Left colon (tissue), 2 donors: ENCODE results near the gene FJX1. TPM values are rescaled to one million over a fixed set of nuclear protein-coding genes. Genes with fewer than 3 reads are reported as not detected.

Experiments used
- ATAC-seq: fragments of 200-7000 bp; cut with Tn5 transposase; one replicate; pipeline ENCODE4 v1.9.1; 2020; ENCODE audit warnings: mild to moderate bottlenecking, moderate library complexity
- DNase-seq, 2 donors: peaks; one replicate each; pipeline ENCODE4 v3.0.0-alpha.2; 2020
- intact Hi-C, 2 donors: fragments of 100-400 bp; cut with DNase I in 1 of 2; cut with micrococcal nuclease in 1 of 2; formaldehyde crosslinking; loops; one replicate each; pipeline versions ENCODE4 v1.11.2 to v1.14.0; 2022; cut with DNase I, micrococcal nuclease
- long read RNA-seq: library from polyadenylated mRNA; unstranded; transcript quantifications from one replicate; pipeline ENCODE4 v2.0.0, GENCODE V29; 2021
- total RNA-seq, 2 donors: library from RNA; stranded (reverse); fragmentation: NEBNext Ultra II Directional; extraction: Animal tissue kit (Norgen Biotek cat#: 25700); gene quantifications; one replicate each; pipeline ENCODE4 v1.2.1, GENCODE V29; 2021
- donor health status: DM: no; HTN: no; CAD: no.
- donor health status: DM: yes; HTN: yes; CAD: no.

Gene FJX1, protein sequence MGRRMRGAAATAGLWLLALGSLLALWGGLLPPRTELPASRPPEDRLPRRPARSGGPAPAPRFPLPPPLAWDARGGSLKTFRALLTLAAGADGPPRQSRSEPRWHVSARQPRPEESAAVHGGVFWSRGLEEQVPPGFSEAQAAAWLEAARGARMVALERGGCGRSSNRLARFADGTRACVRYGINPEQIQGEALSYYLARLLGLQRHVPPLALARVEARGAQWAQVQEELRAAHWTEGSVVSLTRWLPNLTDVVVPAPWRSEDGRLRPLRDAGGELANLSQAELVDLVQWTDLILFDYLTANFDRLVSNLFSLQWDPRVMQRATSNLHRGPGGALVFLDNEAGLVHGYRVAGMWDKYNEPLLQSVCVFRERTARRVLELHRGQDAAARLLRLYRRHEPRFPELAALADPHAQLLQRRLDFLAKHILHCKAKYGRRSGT
- total RNA-seq: under 1 TPM in 1 of 2 donors, not detected in 1; 0.50 TPM
- long read RNA-seq, partial matches to known transcripts: 0 of 1 reads
- long read RNA-seq, other reads (novel, unspliced or antisense): 0 of 1 reads

DNA sequence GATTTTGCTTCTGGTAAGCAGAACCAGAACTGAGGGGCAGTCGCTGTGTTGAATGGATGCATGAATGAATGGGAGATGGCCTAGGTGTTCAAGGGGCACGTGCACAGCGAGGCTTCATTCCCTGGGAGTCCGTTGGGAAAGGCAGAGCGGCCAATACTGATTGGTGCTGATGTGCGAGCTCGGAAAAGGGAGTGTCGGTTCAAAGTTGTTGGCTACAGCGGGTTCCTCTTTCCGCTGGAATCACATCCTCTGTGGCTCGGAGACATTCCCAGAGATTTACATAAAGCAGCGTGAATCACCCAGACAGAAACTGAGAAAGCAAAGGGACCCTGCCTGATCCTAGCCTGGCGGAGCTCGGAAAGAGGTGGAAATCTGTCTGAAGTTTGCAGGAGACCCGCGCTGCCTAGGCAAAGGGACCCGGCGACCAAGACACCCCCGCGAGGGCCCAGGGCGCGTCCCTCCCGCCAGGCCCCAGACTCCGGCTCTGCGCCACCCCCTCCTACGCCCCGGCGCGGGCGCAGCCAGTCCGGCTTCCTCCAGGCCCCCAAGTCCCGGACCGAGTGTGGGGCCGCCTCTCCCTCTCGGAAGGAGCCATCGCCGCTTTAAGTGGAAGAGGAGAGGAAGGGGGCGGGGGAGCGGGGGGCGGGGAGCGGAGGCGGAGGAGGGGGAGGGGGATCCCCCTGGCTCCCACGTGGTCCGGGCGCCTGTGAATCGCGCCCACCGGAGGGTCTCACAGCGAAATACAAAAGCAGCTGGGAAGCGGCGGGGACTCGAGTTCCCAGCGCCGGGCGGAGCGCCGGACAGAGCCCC, at the start of gene FJX1:
TSS of gene FJX1 (plus strand) at position 774 of the 810 bp plus-strand sequence. CDS start 177 bp downstream, outside the sequence.
- DNase-seq: peak; percentile 23 to 28
- intact Hi-C loops: loop anchor here in 1 of 2 donors (5.0 to 10.0 kb wide), 3 partner anchors 204 to 649 kb away; no protein-coding TSS in a partner anchor
- peak; percentile 36 for ATAC-seq

DNA sequence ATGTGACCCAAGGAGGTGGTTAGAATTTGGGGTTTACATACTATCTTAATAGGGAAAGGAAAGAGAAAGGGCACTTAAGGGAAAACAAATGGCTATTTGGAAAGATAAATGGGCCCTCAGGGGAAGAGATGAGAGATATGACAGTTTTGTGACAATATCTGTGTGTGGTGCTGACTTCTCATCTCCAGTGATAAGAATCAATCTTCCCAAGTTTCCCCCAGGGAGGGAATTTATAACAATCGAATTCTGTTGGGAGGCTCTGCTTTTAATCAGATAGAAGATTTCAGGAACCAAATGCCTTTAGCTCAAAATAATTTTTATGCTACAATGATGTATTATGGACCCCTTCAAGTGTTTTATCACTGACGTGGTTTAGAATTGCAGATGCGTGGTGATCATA, 46.6 kb upstream of the FJX1 start:
- DNase-seq (no peak), ATAC-seq (no peak)
- intact Hi-C loops: no loop called here

DNA sequence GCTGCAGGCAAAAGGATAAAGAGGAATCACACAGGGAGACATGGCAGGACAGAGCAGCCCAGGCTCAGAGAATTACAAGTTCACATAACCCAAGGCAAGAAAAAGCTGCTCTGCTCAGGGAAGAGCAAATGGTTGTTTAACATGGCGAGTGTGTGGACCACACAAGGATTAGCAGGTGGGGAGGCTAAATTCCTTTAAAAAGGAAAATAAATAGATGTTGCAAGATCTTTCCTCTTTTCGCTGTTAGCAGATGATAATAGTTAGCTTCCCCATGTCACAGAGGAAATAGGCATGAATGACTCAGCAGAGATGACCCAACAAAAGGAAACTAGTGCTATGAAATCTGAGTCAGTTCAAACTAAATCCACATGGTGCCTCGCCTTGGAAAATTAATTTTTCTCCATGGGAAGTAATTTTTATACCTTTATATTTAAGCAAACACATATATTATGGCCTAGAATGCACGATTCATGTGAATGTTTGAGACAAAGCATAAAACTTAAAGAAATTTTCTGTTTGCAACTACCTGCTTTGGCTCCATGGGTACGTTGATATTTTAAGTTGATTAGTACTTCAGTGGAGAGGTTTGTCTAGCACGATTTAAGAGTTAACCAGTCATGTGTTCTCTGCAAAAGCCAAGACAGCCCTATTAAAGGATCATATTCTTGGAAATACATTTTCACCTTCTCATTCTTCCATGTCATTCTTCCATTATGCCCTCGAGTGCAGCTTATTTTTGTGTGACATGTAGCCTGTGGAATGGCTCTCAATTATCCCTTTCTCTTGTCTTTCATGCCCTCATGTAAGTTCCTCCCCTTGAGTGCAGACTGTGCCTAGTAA, 38.5 kb upstream of the FJX1 start:
- intact Hi-C loops: no loop called here
- DNase-seq (no peak), ATAC-seq (no peak)

DNA sequence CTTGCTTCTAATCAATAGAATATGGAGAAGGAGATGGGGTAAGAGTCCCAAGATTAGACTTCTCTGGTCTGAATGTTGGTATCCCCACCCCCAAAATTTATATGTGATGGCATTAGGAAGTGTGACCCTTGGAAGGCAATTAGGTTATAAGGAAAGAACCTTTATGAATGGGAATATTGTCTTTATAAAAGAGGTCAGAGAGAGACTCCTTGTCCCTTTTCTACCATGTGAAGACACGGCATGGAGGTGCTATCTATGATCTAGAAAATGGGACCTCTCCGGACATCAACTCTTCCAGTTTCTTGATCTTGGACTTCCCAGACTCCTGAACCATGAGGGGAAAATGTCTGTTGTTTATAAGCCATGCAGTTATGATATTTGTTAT, 37.9 kb upstream of the FJX1 start:
- DNase-seq (no peak), ATAC-seq (no peak)
- intact Hi-C loops: no loop called here

DNA sequence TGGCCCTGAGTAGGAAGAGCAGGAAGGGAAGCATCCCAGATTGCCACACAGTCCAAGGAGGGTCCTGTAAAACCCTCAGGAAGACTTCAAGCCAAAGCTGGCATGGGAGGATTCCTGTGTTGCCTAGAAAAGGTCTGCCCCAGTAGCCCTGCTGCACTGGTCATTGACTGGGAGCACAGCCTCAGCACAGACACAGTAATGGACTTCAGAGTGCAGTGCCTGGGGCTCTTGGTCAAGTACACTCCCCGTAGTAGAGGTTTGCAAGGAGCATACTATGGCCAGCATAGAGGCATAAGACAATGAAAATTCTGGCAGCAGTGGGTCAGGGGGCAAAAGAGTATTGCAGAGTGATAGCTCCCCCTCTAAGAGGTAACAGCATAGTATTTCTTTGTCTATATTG, 36.2 kb upstream of the FJX1 start:
- DNase-seq (no peak), ATAC-seq (no peak)
- intact Hi-C loops: no loop called here

DNA sequence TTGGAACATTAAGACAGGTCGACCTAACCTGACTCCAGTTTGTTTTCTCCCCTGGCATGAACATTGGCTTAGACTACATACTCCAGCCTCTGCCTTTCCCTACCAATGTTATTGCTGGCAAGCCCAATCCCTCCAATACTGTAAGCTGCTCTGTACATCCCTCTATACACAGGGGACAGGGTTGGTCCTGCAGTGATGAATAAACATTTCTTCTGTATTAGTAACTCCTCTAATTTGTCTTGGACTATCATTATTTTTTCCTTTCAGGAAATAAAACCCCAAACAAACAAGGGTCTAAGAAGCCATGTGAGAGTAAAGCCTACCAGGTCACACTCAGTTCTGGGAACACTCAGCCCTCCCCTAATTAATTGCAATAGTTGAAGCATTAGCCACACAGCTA, 35.1 kb upstream of the FJX1 start:
- intact Hi-C loops: no loop called here
- no peak for ATAC-seq
- no peak for DNase-seq

DNA sequence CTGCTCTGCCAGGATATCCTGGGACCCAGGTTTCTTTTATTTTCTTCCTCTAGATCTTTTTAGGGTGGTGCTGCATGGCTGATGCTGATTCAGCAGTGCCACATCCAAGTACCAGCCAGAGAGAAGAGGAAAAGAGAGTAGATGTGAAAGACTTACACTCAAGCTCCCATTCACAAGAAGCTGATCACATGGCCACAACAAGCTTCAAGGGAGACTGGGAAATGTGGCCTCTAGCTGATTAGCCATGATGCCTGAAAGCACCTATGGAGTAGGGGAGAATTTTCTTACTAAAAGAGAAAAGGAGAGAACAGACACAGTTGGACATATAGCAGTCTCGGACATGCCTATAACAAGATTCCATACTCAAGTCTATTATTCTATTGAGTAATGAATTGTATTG, 34.4 kb upstream of the FJX1 start:
- intact Hi-C loops: no loop called here
- ATAC-seq (no peak), DNase-seq (no peak)

DNA sequence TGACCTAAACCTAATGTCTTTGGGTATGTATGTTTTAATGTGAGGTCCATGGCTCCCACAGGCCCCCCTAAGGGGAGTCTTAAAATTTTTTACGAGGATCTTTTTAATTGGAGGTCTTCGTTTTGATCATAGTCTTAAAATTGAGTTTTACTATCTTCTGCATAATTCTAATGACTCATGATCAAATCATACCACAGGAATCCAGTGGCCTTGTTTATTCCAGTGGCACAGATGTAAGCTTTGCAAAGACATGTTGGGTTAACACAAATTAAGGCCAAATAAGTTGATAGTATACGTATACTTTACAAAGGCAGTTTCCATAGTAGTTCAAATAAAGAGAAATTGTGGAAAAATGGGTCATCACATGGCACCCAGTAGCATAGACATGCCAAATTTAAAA, 33.9 kb upstream of the FJX1 start:
- intact Hi-C loops: no loop called here
- ATAC-seq: no peak
- DNase-seq: no peak

DNA sequence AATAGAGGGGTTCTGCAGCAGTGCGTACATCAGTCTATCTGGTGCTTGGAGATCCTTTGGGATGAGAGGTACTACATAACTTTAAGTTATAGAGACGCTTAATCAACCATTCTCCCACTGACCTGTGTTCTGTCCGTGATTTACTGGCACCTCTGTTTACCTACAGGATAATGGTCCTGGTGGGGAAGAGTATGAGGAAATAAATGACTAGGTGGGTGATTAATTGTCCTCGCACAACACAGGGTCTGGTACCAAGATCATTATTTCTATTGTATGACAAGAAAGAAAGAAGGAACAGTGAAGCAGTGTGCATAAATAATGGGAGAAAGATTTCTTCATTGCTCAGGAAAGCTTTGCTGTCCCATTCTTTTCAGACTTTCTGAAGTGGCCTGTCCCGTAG, 32.8 kb upstream of the FJX1 start:
- no peak for ATAC-seq
- DNase-seq: no peak
- intact Hi-C loops: no loop called here

DNA sequence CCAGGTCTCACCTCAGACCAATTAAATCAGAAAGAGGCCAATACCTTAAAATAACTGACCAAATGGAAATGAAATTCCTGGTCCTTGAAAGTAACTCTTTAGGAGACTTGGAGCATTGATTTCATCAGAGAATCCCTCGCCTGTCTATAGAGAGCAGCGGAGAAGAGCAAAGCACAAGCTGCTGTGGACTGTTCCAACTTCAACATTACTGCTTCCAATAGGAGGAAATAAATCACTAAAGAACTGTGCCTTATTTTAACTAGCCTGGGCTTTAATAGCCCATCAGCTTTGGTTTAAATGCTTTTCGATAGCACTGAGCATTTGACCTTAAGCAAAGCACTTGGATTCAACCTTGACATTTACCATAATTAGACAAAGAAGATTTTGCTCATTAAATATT, 32.0 kb upstream of the FJX1 start:
- no peak for ATAC-seq
- DNase-seq: no peak
- intact Hi-C loops: no loop called here

DNA sequence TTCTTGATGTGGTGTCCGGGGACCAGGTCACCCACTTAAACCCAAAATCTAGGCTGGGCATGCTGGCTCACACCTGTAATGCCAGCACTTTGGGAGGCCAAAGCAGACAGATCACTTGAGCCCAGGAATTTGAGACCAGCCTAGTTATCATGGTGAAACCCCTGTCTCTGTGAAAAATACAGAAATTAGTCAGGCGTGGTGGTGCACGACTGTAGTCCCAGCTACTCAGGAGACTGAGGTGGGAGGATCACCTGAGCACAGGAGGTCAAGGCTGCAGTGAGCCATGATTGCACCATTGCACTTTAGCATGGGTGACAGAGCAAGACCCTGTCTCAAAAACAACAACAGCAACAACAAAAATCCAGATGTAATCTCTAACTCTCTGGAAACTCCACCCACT, 30.3 kb upstream of the FJX1 start:
- no peak for ATAC-seq
- intact Hi-C loops: no loop called here
- DNase-seq: no peak

DNA sequence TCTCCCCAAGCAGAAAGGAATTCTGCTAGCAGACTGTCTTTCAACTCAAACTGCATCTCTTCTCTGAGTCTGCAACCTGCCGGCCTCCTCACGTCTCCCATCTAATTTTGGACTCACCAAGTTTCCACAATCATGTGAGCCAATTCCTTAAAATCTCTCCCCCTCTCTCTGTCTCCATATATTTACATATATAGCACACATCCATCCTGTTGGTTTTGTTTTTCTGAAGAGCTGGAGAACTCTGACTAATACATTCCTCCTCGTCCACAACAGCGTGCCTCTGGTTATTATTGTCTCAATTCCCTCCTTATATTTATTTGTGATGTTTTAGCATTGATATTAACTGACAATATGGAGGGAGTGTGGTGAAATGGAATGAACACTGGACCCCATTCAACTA, 29.6 kb upstream of the FJX1 start:
- ATAC-seq: no peak
- no peak for DNase-seq
- intact Hi-C loops: no loop called here

DNA sequence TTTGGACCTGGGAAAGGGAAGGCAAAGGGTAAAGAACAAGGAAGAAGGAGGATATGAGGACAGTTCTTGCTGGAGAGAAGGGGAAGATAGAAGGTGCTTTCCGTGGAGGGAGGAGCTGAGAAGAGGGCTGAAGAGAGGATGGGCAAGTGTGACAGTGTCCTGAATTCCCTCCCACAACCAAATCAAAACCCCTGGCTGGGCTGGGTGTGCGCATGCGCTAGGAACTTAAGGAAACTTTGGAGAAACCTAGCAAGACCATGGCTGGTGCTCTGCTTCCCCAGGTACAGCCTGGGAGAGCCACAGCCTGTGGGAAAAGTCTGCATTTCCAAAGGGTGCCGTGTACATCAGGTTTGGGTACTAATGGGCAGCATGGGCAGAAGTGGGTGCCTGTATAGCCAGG, 29.0 kb upstream of the FJX1 start:
- DNase-seq: no peak
- intact Hi-C loops: no loop called here
- no peak for ATAC-seq

DNA sequence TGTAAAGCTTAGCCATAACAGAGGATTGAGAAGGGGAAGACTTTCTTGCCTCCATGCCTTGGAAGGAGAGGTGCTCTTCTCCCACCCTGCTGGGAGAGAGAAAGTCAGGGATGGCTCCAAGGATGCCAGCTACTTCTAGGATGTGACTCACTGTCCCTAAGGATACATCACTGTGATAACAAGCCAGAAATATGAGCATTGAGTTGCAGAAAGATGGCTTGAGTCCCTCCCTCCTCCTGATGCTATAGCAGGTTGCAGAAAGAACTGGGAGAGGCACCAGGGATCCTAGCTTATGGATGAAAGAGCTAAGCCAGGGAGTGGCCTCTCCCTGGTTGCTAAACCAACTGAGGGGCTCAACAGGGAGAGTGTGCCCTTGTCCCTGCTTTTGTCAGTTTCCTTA, 27.8 kb upstream of the FJX1 start:
- DNase-seq (no peak), ATAC-seq (no peak)
- intact Hi-C loops: no loop called here

DNA sequence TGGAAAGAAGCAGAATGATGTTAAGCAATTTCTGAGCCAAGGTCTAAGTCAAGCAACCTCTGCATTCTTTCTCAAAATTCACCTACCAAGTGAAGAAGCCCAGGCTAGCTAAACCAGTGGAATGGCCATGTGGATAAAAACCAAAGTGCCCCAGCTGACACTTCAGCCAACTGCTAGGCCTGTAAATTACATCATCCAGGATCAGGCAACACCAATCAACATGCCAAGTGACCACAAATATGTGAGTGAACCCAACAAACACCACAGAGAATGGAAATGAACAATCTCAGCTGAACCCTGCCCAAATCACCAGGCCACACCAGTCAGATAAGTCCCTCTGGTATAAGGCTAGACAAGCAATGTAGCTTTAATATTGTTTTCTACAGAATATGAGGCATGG, 25.1 kb upstream of the FJX1 start:
- intact Hi-C loops: no loop called here
- ATAC-seq (no peak), DNase-seq (no peak)

DNA sequence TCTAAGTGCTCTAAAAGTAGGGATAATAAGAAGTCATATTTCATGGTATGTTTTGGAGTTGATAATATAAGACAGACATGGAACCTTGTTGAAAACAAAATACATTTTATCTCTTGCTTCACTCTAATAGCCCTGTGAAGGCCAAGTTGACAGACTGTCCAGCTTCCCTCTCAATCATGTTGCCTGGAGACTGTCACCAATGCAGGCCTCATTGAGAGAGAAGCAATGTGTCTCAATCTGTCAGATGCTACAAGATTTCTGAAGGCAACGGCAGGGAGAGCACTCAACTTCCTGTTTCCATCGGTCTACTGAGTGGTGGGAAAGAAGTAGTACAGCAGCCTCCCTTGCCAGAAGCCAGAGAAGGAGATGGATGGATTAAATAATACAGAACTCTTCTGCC, 23.6 kb upstream of the FJX1 start:
- no peak for DNase-seq
- intact Hi-C loops: no loop called here
- ATAC-seq: no peak

DNA sequence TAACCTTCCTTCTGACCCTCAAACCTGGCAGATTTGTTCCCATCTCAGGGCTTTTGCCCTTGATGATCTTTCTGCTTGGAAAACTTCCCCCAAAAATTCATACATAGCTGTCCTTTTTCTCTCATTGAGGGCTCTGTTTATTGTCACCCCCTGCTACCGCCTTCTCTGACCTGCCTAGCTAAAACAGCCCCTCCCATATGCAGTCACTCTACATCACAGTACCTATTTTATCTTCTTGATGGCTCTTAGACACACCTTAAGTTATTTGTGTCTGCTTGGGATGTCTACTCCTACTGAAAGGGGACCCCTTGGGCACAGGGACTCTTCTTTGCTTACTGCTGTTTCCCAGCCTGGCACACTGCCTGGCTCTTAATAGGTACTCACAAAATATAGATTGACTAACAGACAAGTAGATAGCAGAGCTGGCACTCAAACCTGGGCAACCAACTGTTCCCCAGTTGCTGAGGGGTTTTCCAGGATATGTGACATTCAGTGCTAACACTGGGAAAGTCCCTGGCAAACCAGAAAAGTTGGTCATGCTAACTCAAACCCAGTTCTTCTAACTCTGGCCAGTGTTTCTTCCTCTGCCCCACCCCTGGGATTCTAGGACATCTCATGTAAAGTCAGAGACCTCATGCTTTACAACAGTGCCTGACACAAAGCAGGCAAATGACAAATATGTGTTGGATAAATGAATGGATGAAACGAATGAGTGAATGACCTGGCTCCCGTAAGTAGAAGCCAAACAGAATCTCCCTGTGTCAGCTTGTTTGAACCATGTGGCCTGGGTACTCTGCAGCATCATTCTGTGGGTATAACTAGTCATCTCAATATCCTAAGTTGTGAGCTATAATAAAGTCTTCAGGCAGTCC, 19.8 kb upstream of the FJX1 start:
- ATAC-seq: no peak
- DNase-seq: no peak
- intact Hi-C loops: no loop called here

DNA sequence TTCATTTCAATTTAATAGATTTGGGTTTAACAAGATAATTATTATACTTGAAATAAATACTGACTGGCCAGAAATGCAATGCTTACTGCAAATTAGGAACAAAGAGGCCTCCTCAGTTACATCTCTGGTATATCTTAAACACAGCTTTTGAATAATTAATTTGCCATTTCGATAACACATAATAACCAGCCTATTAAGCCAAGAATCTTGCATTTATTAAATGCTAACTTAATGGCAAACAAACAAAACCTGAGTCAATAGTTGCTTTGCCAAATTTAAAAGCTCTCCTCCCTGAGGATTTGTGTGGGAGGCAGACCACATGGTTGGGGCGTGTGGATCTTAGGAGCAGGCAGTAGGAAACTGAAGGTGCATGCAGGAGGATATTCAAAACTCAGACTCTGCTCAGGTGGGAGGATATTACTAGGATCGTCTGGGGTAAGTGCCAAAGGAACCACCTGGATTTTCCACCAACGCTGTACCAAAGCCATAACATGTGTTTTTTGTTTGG, 17.9 kb upstream of the FJX1 start:
- no peak for ATAC-seq
- intact Hi-C loops: no loop called here
- no peak for DNase-seq
